ENCODE measurements around the gene PRRC2B. TPM values are rescaled to one million over a fixed set of nuclear protein-coding genes. Genes with fewer than 3 reads are reported as not detected.
"Not testable (repeated sequence)": the region's sequence is repeated elsewhere in the genome, so short reads cannot be mapped to it uniquely, and the experiment has no call there.

The PRRC2B gene
- total RNA-seq, 6 experiments from 2014 or later: 130 to 173 (median 145) TPM

GRCh38 chr9:131447148-131447547, 53.3 kb downstream of the PRRC2B start:
- TF ChIP-seq CTCF (IDR thresholded peaks at IDR 0.05): no peak
- Mint-ChIP-seq H3K9me3 (no peaks in the 10 kb centered on the region), H3K4me1 (ENCODE audit: low read depth) (peaks cover 10% of the 10 kb centered on the region), H3K36me3 (ENCODE audit: low read depth) (peaks cover 52% of the 10 kb centered on the region), H3K4me3 (no peak overlapping the region), H3K27ac (peak overlapping the region; percentile 47), H3K27me3 (ENCODE audit: insufficient read depth) (no peaks in the 10 kb centered on the region; the same call in 1 of the 2 replicates)
- DNase-seq: no peak

DNA sequence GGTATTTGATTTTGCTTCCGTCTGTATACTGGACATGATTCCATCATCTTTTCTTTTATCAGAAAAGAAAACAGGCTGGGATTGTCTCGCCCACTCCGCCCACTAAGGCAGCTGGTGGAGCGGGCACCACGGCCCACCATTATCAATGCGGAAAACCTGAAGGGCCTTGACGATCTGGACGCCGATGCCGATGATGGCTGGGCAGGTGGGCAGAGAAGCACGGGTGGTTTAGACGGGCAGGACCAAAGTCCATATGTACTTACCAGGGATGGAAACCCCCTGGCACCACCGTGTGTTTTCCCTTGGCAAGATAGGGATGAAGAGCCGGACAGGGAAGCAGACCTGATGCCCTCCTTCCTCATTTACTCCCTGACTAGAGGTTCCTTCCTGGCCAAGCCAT, 53.7 kb downstream of the PRRC2B start:
- no peaks in the 10 kb centered on the region; the same call in 1 of the 2 replicates for H3K27me3 Mint-ChIP-seq (ENCODE audit: insufficient read depth)
- no peak for TF ChIP-seq CTCF (IDR thresholded peaks at IDR 0.05)
- DNase-seq: no peak
- H3K36me3 Mint-ChIP-seq (ENCODE audit: low read depth): peaks cover 53% of the 10 kb centered on the region
- peaks cover 10% of the 10 kb centered on the region for H3K4me1 Mint-ChIP-seq (ENCODE audit: low read depth)
- H3K9me3 Mint-ChIP-seq: no peaks in the 10 kb centered on the region
- H3K27ac Mint-ChIP-seq: no peak overlapping the region
- H3K4me3 Mint-ChIP-seq: no peak overlapping the region; the same call in 1 of the 2 replicates

GRCh38 chr9:131448818-131449217, 54.9 kb downstream of the PRRC2B start:
- no peak for TF ChIP-seq CTCF (IDR thresholded peaks at IDR 0.05)
- Mint-ChIP-seq H3K27ac (no peak overlapping the region), H3K36me3 (ENCODE audit: low read depth) (peaks cover 57% of the 10 kb centered on the region), H3K27me3 (ENCODE audit: insufficient read depth) (no peaks in the 10 kb centered on the region; the same call in 1 of the 2 replicates), H3K4me3 (no peak overlapping the region), H3K9me3 (no peaks in the 10 kb centered on the region), H3K4me1 (ENCODE audit: low read depth) (peaks cover 10% of the 10 kb centered on the region)
- no peak for DNase-seq

GRCh38 chr9:131449276-131449675, 55.4 kb downstream of the PRRC2B start:
- Mint-ChIP-seq H3K9me3 (no peaks in the 10 kb centered on the region), H3K4me3 (no peak overlapping the region), H3K27ac (no peak overlapping the region), H3K4me1 (ENCODE audit: low read depth) (peaks cover 10% of the 10 kb centered on the region), H3K27me3 (ENCODE audit: insufficient read depth) (peaks cover 2% of the 10 kb centered on the region; the same call in 1 of the 2 replicates), H3K36me3 (ENCODE audit: low read depth) (peaks cover 53% of the 10 kb centered on the region)
- DNase-seq: no peak
- TF ChIP-seq CTCF (IDR thresholded peaks at IDR 0.05): no peak

GRCh38 chr9:131454028-131454427, 60.1 kb downstream of the PRRC2B start:
- Mint-ChIP-seq H3K27me3 (ENCODE audit: insufficient read depth) (peaks cover 8% of the 10 kb centered on the region), H3K27ac (no peak overlapping the region), H3K36me3 (ENCODE audit: low read depth) (peaks cover 38% of the 10 kb centered on the region), H3K9me3 (no peaks in the 10 kb centered on the region), H3K4me1 (ENCODE audit: low read depth) (peaks cover 7% of the 10 kb centered on the region), H3K4me3 (no peak overlapping the region)
- TF ChIP-seq CTCF (IDR thresholded peaks at IDR 0.05): no peak
- DNase-seq: no peak

DNA sequence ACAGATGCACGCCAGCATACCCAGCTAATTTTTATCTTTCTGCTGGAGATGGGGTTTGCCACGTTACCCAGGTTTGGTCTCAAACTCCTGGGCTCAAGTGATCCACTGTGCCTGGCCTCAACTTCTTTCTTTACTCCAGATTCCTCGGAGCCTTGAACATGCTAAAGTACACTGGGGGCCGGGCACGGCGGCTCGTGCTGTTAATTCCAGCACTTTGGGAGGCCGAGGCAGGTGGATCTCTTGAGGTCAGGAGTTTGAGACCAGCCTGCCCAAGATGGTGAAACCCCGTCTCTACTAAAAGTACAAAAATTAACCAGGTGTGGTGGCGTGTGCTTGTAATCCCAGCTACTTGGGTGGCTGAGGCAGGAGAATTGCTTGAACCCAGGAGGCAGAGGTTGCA, 61.8 kb downstream of the PRRC2B start:
- peaks cover 39% of the 10 kb centered on the region for H3K36me3 Mint-ChIP-seq (ENCODE audit: low read depth)

More for the DNA sequence above, 61.8 kb downstream of the PRRC2B start:
- H3K4me1 Mint-ChIP-seq (ENCODE audit: low read depth); DNase-seq; H3K27ac Mint-ChIP-seq; H3K4me3 Mint-ChIP-seq; H3K9me3 Mint-ChIP-seq; H3K27me3 Mint-ChIP-seq (ENCODE audit: insufficient read depth): not testable (repeated sequence)
